Liver (tissue), 3 donors: ENCODE data around the gene DNM3.

Experiments
- JUND ChIP-seq, 2 donors: IDR thresholded peaks; 2 replicates each; pipeline ENCODE4 v1.6.1; 2016; ENCODE audit warnings: antibody characterized with exemption in 2 of 2
- TF ChIP-seq, protein P1 (sequence below): fragments of 150-350 bp; IDR thresholded peaks from 2 replicates; pipeline ENCODE4 v1.5.1; 2017; ENCODE audit warnings: improper control_type of control experiment, low read depth, low read length; ENCODE audit not compliant: missing input control
- donor health status: healthy.
- donor health status: healthy.

GRCh38 chr1:172430128-172430454 is 588.8 kb downstream of the DNM3 start:
- TF ChIP-seq, protein P1, sequence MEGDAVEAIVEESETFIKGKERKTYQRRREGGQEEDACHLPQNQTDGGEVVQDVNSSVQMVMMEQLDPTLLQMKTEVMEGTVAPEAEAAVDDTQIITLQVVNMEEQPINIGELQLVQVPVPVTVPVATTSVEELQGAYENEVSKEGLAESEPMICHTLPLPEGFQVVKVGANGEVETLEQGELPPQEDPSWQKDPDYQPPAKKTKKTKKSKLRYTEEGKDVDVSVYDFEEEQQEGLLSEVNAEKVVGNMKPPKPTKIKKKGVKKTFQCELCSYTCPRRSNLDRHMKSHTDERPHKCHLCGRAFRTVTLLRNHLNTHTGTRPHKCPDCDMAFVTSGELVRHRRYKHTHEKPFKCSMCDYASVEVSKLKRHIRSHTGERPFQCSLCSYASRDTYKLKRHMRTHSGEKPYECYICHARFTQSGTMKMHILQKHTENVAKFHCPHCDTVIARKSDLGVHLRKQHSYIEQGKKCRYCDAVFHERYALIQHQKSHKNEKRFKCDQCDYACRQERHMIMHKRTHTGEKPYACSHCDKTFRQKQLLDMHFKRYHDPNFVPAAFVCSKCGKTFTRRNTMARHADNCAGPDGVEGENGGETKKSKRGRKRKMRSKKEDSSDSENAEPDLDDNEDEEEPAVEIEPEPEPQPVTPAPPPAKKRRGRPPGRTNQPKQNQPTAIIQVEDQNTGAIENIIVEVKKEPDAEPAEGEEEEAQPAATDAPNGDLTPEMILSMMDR: no peak
- TF ChIP-seq JUND (IDR thresholded peaks at IDR 0.05): no peak
